Left lung (tissue), 10 donors: ENCODE measurements around the gene RNF224. TPM values are rescaled to one million over a fixed set of nuclear protein-coding genes. Genes with fewer than 3 reads are reported as not detected.
A peak's percentile ranks its signal among the peaks of the same experiment; 100 is the strongest.

Experiments
- ATAC-seq: fragments of 200-7000 bp; cut with Tn5 transposase; one replicate; pipeline ENCODE4 v1.9.1; 2020; ENCODE audit warnings: moderate library complexity
- DNase-seq, 4 donors: peaks; one replicate each; pipeline ENCODE4 v3.0.0-alpha.2; 2013 to 2020
- H3K27ac ChIP-seq, 2 donors: fragments of 200-600 bp; sonication (generic) in 1 of 2; one replicate each; pipeline versions ENCODE4 v1.5.0 to v1.8.0; 2020 to 2021
- H3K27me3 ChIP-seq, 2 donors: fragments of 200-600 bp; sonication (generic) in 1 of 2; one replicate each; pipeline versions ENCODE4 v1.5.0 to v1.8.0; 2020 to 2021
- H3K36me3 ChIP-seq, 2 donors: fragments of 200-600 bp; sonication (generic) in 1 of 2; one replicate each; pipeline versions ENCODE4 v1.5.0 to v1.8.0; 2020 to 2021
- H3K4me1 ChIP-seq, 2 donors: fragments of 200-600 bp; one replicate each; pipeline ENCODE4 v1.8.0; 2021
- H3K4me3 ChIP-seq, 2 donors: fragments of 200-600 bp; sonication (generic) in 1 of 2; one replicate each; pipeline versions ENCODE4 v1.5.0 to v1.8.0; 2020 to 2021; ENCODE audit warnings: mild to moderate bottlenecking in 1 of 2
- H3K9me3 ChIP-seq, 2 donors: fragments of 200-600 bp; sonication (generic) in 1 of 2; one replicate each; pipeline versions ENCODE4 v1.5.0 to v1.8.0; 2020 to 2021
- CTCF ChIP-seq, 2 donors: fragments of 200-600 bp; sonication (generic) in 1 of 2; IDR thresholded peaks; one replicate each; pipeline versions ENCODE4 v1.5.0 to v1.8.0; 2021; ENCODE audit warnings: antibody characterized with exemption in 2 of 2
- intact Hi-C, 2 donors: fragments of 100-400 bp; cut with DNase I; formaldehyde crosslinking; loops; one replicate each; pipeline versions ENCODE4 v1.11.2 to v1.14.2; 2022
- polyA plus RNA-seq, 6 donors: library from polyadenylated mRNA; unstranded; fragments of 120-200 nt; gene quantifications; one replicate each; pipeline ENCODE4 v1.2.1, GENCODE V29; 2013; ENCODE audit not compliant: insufficient read length in 6 of 6
- total RNA-seq, 2 donors: library from RNA; stranded (reverse); fragmentation: NEBNext Ultra II Directional; extraction: Animal tissue kit (Norgen Biotek cat#: 25700); gene quantifications; one replicate each; pipeline ENCODE4 v1.2.1, GENCODE V29; 2021
- donor health status: DM: no; HTN: yes; CAD: no.
- donor health status: DM: no; HTN: no; CAD: no.

RNF224 gene
- total and polyA plus RNA-seq, 8 donors = 0.15 to 4.8 (median 2.6) TPM

GRCh38 chr9:137185921-137186320 is 41.4 kb upstream of the RNF224 start:
- H3K36me3 ChIP-seq = peaks cover 0 to 68% of the 10 kb centered on the region in 2 donors
- peaks cover 26 to 43% of the 10 kb centered on the region in 2 donors for H3K4me1 ChIP-seq
- no peak for TF ChIP-seq CTCF (IDR thresholded peaks at IDR 0.05)
- H3K4me3 ChIP-seq = no peak overlapping the region
- no peak for DNase-seq
- no peak for ATAC-seq
- intact Hi-C loops = no loop called here
- H3K27me3 ChIP-seq = no peaks in the 10 kb centered on the region
- H3K9me3 ChIP-seq = no peaks in the 10 kb centered on the region
- no peak overlapping the region for H3K27ac ChIP-seq

- no peak overlapping the region for H3K27ac ChIP-seq
- ATAC-seq = no peak
- intact Hi-C loops = no loop called here
- H3K4me1 ChIP-seq = peaks cover 26 to 43% of the 10 kb centered on the region in 2 donors
- H3K36me3 ChIP-seq = peaks cover 0 to 68% of the 10 kb centered on the region in 2 donors
- DNase-seq = no peak
- no peak overlapping the region for H3K4me3 ChIP-seq
- H3K9me3 ChIP-seq = no peaks in the 10 kb centered on the region
- no peak for TF ChIP-seq CTCF (IDR thresholded peaks at IDR 0.05)
- no peaks in the 10 kb centered on the region for H3K27me3 ChIP-seq
Observed at GRCh38 chr9:137186385-137186784, 40.9 kb upstream of the RNF224 start.

- ATAC-seq (no peak), DNase-seq (no peak)
- Histone ChIP-seq H3K27me3 (no peaks in the 10 kb centered on the region), H3K36me3 (peaks cover 0 to 68% of the 10 kb centered on the region in 2 donors), H3K27ac (no peak overlapping the region), H3K4me1 (peaks cover 26 to 43% of the 10 kb centered on the region in 2 donors), H3K4me3 (peak overlapping the region; percentile 85 to 98), H3K9me3 (no peaks in the 10 kb centered on the region)
- TF ChIP-seq CTCF (IDR thresholded peaks at IDR 0.05) = no peak
- intact Hi-C loops = no loop called here
Observed at GRCh38 chr9:137187386-137187785, 39.9 kb upstream of the RNF224 start.

- Histone ChIP-seq H3K4me1 (peaks cover 26 to 43% of the 10 kb centered on the region in 2 donors), H3K36me3 (peaks cover 0 to 61% of the 10 kb centered on the region in 2 donors), H3K4me3 (peak overlapping the region; percentile 85 to 98), H3K27ac (peak overlapping the region; percentile 95 to 99), H3K27me3 (no peaks in the 10 kb centered on the region), H3K9me3 (no peaks in the 10 kb centered on the region)
- intact Hi-C loops = no loop called here
- no peak for TF ChIP-seq CTCF (IDR thresholded peaks at IDR 0.05)
- ATAC-seq = no peak
- DNase-seq = no peak
Observed at GRCh38 chr9:137188086-137188489, 39.2 kb upstream of the RNF224 start.

GRCh38 chr9:137188490-137189296 is 38.6 kb upstream of the RNF224 start, which contains the start of the genes ANAPC2 and SSNA1:
Gene ANAPC2, minus strand, starts transcription at chr9:137188560. Its CDS starts 28 bp downstream, at chr9:137188532.
Gene SSNA1, plus strand, starts transcription at chr9:137188676. Its CDS starts 51 bp downstream, at chr9:137188727.
- peak; percentile 92 to 97 (median 96) for DNase-seq
- TF ChIP-seq CTCF (IDR thresholded peaks at IDR 0.05) = no peak
- Histone ChIP-seq H3K27me3 (no peaks in the 10 kb centered on the region), H3K4me3 (peak within 1 kb of the TSS; percentile 85 to 98), H3K4me1 (peaks cover 26 to 43% of the 10 kb centered on the region in 2 donors), H3K36me3 (peaks cover 0 to 55% of the 10 kb centered on the region in 2 donors), H3K9me3 (no peaks in the 10 kb centered on the region), H3K27ac (peak within 1 kb of the TSS; percentile 95 to 99)
- peak; percentile 90 for ATAC-seq
- intact Hi-C loops = no loop called here
